CD4-positive, alpha-beta T cell treated with Interleukin-4 for 1 hour (primary cell): ENCODE data around the gene KY.

Experiments used
- DNase-seq, 2 donors: peaks; one replicate each; pipeline ENCODE4 v3.0.0-alpha.2; 2020 to 2022

The KY gene, protein sequence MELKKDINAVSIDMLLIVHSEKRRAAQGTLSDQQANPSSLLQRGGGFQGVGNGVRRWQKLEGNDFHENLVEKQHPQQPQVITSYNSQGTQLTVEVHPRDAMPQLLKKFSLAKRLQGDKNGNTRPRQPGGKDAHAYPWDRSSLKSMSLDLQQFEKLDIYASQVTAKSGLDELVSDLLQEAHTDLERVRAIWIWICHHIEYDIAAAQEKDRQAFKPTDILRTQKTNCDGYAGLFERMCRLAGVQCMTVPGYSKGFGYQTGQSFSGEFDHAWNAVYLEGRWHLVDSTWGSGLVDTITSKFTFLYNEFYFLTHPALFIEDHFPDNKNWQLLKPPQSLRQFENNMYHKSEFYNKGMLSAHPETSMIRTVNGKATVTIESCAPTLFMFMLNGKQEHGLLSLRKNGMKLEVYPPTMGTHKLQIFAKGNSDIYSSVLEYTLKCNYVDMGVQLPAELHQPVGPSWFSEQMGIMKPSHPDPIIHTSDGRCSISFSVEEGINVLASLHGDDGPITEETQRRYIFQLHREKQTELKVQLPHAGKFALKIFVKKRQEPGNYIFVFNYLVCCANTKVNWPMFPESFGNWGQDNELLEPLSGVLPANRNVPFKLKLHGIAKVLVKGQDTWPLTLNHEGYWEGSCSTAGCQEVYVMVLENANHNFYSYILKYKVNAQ

DNA sequence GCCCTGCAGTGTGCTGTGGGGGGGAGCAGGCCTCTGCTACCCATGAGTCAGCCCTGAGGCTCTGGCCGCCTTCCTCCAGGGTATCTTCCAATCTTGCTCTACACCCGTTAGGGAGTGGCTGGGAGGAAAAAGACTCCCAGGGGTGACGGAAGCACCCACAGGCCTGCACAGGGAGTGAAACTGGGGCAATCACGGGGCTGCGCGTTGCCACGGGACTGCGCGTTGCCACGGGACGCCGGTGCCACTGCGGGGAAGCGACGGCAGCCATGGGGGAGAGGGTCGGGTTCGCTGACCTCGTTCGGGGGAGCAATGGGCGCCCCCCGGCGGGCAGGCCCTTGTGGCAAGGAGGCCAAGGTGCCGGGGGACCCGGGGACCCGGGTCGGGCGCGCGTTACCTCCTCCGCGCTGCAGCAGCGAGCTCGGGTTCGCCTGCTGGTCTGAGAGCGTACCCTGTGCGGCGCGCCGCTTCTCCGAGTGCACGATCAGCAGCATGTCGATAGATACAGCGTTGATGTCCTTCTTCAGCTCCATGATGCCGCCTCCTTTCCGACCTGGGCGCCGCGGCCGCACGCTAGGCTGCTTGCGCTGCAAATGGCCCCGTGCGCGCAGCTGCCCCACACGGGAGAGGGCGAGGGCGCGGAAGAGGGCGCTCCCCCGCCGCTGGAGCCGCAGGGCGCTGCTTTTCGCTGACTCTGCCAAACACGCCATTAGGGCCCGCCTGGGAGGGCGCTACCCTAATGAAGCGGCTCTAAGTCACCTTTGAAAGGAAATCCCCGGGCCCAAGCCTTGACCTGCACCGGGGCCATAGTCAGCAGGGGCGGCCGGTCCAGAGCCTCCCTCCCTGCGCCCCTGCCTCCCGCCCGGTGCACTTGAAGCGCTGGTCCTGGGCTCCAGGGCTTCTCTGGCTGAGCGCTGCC, at the start of gene KY:
Gene KY, minus strand, starts transcription at position 592 of the 916 bp plus-strand sequence. Its CDS starts 62 bp downstream, at position 530.
- no peak for DNase-seq

DNA sequence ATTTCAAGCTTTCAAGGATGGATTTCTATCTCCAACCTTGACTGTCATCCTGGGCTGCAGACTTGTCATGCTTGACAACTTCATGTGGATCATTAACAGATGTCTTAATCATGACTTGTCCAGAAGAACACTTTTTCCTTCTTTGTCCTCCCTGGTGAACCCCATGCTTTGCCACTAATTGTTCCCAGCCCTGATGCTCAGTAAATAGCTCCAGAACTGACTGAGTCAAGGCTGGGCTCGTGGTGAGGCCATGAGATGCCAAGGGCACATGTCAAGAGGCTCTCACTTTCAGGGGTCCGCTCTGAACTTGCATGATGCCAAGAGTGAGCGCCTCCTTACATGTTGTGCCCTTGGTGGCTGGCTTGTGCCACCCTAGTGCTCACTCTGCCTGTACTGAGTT, 48.9 kb upstream of the KY start:
- DNase-seq: no peak

DNA sequence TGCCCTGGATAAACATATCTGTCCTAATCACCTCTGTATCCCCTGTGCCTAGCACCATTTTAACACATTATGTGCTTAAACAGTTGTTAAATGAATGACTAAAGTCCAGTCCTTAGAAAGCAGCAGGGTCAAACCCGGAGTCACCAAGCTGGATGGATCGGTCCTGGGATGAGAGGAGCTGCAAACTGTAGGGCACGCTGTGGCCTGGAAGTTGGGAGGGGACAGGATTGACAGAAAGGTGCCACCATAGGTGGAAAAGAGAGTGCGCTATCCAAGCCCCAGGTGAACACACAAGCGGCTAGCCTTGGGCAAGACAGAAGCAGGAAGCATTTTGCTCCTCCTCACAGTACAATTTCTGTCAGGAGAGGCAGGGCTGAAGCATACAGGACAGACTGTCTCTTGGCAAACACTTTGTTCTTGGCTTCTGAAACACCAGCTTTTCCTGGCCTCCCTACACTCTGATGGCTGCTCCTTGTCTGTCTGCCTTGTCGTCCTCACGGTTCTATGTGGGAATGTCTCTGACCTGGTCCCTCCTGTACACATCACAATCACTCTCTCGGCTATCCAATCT, 48.4 kb upstream of the KY start:
- DNase-seq: no peak

DNA sequence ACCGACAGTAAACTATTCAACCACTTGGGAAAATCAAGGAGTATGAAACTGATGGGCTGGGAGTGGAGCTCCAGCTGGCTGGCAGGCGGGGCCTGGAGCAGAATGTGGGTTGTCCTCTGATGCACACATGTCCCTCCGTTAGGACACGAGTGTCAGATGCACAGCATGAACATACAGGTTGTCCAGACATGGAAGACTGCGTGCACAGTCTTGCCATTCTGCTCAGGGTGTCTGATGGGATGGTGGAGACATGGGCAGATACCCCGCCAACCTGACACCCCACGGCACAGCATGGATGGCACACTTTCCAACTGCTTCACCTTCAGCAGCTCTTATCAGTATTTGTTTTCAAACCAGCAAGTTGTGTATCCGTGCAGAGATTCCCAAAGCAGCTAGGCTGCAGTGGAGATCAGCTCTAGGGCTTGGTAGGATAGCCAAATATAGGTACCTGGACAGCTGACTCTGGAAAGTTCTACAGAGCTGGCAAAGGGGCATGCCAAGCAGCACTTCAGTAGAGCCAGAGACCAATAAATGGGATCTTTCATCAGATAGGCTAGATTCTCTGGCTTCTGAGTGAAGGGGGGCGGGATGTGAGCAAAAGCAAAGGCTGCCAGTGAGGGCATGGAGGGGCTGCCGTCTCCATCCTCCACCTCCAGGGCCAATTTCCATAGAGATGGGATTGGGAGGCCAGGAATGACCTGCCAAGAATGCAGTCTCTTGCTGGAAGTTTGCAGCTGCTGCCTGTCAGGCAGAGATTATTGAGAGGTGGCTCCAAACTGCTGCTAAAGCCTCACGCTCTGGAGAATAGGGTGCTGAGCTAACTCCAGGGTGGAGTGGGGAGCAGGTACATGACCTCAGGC, 47.2 kb upstream of the KY start:
- DNase-seq: no peak

DNA sequence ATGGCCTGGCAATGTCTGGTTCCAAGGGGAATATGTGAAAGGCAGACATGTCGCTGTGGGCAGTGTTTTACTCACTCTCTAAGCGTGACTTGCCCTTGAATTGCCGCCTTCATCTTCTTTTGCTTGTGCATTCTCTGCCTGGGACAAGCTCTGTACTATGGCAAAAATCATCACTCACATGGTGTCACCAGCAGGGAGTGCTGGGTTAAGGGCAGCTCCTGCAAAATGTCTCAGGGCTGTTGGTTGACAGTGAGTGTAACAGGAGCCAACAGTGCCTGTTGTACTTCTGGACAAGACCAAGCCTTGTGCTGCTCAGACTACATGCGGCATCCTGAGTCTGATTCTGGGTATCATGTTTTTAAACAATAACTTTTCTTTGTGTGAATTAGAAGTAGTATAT, 45.3 kb upstream of the KY start:
- no peak for DNase-seq

DNA sequence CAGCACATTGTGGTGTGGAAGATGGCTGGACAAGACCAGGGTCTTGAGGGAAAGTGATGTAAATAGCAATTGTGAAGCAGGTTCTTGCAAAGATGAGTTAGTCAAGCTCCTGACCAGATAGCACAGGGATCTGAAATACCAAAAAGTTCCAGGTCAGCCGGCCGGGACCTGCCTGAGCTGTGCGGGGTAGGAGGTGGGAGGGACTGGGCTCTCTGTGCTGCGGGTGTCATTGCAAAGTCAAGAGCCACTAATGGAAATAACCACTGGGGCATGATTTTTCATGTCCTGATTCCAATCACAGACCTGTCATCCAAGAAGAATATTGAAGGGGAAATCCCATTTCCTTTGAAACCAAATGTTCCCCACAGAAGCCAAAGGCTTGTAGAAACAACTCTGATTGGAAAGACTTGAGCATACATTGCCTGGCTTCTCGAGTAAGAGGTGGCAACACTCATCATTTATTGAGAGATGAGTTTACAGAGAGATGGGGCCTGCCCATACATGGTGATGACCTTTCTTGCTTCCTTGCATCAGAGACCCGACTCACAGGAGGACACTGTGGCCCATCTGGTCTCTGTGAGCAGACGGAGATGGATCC, 44.2 kb upstream of the KY start:
- DNase-seq: no peak

DNA sequence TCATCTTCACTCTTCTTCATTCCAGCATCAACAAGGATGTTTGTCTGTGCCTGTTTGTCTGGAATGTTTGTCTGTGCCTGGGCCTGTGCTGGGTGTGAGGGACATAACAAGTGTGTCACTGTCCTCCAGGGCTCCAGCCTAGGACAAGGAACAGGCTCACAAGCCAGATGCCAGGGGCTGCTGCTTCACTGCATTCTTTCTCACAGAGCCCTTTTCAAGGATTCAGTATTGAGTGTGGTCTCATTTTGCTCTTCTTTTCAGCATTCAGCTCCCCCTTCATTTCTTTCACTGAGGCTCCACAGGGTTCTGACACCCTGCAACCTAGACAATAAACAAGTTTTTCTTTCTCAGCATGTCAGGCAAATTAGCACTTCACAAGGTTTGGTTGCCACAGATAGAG, 43.6 kb upstream of the KY start:
- no peak for DNase-seq

DNA sequence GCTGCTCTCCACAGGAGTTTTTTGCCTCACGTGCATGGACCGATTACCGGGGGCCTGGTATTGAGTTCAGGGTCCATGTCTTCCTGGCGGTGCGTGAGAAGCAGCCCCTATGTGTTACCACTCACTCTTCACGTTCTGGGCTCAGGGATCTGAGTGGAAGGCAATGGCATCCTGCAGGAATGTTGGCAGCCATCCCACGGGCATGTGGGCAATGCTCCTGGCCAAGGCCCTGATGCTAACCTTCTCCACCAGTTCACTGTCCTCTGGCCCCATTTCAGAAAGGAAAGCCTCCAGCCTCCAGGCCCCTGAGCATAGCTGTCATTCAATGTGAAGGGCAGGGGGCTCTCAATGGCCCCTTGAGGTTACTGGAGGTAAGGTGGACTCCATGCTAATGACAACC, 43.0 kb upstream of the KY start:
- no peak for DNase-seq

DNA sequence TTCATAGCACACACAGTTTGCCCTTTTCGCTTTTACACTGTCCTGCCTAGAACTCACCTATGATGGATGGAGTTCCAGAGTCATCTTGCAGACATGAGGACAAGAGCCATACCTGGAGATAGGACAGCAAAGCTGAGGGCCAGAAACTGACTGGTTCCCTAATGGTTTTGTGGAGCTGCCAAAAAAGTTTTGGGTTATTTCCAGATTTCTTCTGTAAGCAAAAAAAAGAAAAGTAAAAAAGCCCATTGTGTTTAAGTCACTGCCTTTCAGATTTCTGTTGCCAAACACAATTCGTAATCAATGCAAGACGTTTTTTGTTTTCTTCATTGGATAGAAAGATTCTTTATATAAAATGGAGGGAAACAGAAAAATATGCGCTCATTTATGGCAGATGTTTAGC, 42.4 kb upstream of the KY start:
- DNase-seq: no peak

DNA sequence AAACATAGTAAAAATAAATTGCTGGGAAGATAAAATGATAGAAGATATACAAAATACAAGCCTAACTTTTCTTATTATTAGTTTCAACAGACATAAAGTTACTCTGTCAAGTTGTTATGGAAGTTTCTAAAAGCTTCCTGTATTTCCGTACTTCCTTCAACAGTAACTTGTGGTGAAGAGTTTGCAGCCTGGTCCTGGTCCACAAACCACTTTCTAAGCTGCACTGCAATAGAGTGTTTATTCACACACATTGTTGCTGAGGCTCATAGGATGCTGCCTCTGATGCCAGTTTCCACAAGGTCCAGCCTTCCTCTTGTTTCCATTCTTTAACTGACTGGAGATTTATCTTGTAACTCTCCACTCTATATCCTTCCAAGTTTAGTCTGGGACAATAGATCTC, 39.4 kb upstream of the KY start:
- no peak for DNase-seq

DNA sequence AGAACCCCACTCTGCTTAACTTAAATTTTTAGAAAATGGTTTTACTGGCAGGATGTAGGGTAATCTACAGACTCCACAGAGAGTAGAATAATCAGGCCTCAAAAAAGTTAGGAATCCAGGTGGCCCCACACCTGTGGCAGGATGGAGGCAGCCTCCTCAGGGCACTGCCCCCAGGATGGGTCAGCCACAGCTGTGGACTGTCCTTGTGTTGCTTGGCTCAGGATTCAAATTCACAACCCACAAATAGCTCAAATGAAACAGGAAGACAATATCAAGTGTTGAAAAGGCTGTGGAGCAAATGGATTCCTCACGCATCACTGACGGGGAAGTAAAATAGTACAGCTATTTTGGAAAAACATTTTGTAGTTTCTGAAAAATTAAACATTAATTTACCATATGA, 36.8 kb upstream of the KY start:
- DNase-seq: no peak

DNA sequence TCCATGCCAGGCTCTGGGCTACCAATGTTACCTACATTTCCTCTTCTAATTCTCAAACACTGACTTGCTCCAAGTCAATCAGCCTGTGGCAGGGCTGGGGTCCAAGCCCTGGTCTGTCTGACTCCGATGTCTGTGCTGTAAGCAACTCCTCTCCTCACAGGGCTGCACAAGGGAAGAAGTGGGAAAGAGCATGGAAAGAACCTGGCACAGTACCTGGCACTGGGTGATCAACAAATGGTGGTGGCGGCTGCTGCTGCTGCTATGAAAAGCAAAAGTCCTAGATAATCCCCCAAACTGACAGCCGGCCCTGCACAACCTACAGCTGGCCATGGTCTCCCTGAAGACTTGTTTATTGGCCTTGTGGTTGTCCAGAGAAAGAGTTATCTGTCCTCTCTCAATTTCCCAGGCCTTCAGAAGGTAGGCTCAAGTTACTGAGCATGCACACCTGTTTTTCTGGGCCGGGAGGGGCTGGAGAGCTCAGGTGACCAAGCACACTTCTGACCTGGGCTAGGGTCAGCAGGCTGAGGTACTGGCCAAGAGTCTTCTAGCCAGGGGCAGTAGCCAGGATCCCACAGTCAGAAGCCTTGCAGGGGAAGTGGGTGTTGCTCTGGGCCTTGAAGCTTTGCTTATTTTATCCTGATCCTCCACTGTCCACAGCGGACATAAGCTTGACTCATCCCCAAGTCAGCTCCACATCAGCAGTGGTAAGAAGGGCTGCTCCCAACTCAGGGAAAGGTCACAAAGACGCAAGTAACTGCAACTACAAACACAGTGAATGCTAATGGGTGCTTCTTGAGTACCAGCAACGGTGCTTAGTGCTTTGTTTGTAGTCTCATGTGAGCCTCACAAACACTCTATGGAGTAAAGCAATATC, 35.3 kb upstream of the KY start:
- no peak for DNase-seq

DNA sequence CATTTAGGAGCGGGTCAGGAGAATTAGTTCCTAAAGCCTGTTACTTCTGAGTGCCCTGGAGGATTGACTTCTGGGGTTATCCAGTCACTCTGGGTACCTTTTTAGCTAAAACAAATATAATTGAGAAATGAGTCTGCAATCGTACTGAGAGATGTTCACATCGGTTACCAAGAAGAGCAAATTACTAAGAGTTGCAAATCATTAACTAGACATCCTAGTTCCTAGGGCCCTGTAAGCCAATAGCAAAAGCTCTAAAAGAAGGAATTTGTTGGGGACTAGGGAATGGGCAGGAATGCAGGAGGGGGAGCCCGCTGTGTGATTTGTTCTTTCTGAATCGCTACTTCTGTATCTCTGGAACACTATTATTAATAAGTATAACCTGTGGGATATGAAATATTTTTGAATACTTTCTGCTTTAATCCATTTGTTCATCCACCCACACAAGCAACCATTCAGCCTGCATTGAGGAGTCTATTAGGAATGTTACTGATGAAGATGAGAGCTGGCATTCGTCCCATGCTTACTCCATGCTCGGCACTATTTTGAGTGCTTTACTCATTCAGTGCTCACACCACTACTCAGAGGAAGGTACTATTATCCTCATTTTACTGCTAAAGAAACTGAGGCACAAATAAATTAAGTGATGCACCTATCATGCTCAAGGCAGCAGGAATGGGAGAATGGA, 31.5 kb upstream of the KY start:
- no peak for DNase-seq

DNA sequence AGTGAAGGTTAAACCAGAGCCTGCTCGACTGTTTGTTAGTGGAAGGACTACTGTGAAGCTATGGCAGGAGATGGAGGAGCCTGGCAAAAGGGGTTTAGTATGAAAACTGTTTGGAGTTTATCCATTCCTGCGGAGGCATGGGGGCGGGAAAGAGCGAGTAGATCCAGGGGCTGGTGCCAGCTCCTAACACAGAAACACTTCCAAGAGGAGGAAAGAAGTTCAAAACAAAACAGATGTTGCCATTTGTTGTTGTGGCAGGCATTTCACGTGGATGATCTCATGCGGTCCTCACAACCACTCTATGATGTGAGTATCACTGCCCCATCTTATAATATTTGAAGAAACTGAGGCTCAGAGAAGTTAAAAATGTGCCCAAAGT, 30.7 kb upstream of the KY start:
- DNase-seq: no peak

DNA sequence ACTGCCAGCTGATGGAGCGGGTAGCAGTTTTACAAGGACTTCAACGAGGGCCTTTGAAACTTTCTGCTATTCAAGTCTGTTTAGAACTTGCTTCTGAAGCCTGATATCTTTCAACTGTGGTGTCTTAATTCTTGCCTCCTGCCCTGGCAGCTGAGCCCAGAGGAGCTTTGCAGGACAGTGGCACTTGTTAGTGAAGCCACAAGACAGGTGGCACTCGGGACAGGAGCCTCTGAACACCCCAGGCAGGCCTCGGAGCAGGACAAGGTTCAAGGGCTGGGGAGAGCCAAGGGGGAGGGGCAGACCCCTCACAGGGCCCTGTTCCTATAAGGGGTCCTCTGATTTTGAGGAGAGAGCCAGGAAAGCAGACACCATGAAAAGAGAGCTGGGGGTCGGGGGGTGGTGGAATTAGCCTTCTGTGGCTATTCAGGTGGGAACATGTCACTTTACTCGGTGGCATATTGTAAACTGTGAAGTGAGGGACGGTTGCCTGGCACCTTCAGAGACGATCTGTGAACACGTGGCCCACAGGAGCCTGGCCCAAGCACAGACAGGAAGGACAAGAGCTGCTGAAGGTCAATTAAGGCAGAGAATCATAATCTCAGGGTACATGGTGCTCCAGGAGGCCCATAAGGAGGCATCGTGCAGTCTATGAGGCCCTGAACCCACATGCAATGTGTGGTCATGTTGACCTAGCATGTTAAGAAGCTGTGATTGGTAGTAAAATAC, 30.1 kb upstream of the KY start:
- no peak for DNase-seq

DNA sequence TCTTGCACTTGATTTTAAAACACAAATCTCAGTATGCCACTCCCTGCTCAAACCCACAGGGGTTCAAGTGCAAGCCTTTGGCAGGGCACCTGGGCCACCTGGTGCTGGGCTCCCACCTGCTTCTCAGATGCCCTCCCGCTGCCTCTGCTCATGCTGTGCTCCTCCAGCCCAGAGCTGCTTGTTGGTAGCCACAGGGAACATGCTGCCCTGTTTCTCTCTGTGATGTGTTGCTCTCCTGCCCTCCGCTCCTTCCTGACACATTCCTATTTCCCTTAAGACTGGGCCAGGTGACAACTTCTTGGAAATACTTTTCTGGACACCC, 27.1 kb upstream of the KY start:
- DNase-seq: no peak

DNA sequence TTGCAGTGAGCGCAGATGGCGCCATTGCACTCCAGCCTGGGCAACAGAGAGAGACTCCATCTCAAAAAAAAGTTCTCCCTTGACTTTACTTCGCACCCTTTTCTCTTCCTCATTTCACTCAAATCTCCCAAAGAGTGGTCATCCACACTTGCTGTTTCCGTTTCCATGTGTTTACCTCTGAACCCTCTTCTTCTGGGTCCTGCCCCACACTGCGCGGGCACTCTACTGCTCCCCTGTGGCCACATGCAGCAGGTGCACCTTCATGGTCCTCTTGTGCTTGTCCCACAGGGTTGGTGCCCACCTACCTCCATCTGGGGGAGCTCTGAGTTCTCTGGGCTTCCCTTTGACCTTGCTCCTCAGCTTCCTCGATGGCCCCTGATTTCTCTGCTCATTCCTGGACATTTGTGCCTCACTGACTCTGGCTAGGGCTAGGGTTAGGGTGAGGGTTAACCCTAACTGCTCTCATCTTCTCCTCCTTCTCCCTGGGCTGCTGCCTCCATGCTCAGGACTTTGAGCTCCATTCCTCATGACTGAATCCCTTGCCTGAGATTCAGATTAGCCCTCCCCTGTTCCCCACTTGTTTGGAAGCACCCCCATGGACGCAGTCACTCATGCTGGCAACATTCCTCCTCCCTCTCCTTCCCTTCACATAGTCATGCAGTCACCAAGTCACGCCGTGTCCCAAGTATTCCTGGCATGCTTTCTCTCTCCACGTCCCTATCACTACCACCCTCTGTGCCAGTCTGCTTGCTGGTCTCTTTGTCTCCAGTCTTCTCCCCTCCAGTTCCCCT, 26.6 kb upstream of the KY start:
- no peak for DNase-seq

DNA sequence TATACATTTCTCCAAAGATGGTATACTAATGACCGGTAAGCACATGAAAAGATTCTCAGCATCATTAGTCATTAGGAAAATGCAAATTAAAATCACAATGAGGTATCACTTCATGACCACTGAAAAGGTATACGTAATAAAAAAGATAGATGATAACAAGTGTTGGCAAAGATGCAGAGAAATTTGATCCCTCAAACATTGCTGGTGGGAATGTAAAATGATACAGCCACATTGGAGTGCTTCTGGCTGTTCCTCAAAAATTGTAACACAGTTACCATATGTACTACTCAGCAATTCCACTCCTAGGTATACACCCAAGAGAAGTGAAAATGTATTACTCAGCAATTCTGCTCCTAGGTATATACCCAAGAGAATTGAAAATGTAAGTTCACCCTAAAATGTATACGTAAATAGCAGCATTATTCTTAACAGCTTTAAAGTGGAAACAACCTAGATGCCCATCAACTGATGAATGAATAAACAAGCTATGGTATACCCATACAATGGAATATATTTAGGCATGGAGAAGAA, 25.0 kb upstream of the KY start:
- DNase-seq: no peak

DNA sequence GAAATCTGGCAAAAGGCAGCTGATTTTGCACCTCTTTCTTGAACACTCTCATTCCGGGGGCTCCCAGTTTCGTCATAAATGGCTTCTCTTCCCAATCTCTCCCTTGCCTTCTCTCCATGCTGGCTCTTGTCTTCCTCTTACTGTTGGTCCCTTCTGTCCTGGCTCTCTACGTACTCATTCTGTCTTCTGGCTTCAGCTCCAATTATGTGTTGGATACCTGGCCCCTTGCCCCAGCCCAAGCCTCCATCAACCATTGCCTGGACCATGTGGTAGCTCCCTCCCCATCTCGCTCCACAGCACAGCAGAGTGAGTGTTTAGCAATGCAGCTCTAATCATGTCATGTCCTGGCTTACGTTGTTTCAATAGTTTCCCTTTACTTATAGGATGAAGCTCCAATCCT, 21.7 kb upstream of the KY start:
- DNase-seq: no peak
